SK-N-MC (cell line): Measurements from ENCODE around the gene RIPOR1.

Experiments
- DNase-seq: peaks from one replicate; pipeline ENCODE4 v3.0.0-alpha.2; 2011; ENCODE audit warnings: low read depth, low spot score
- H3K27ac ChIP-seq: fragments of 200-600 bp; sonication (generic); 2 replicates; pipeline ENCODE4 v1.5.1; 2016; ENCODE audit warnings: mixed run types
- H3K36me3 ChIP-seq: fragments of 200-600 bp; sonication (generic); 2 replicates; pipeline ENCODE4 v1.6.1; 2017; ENCODE audit warnings: antibody characterized with exemption, low read length, mixed read lengths; ENCODE audit not compliant: insufficient read depth
- H3K4me3 ChIP-seq: fragments of 200-600 bp; sonication (generic); 2 replicates; pipeline ENCODE4 v1.5.1; 2016
- H3K9ac ChIP-seq: fragments of 200-600 bp; sonication (generic); 2 replicates; pipeline ENCODE4 v1.8.0; 2017; ENCODE audit warnings: mixed run types, mixed read lengths; ENCODE audit not compliant: insufficient read length
- H3K9me3 ChIP-seq: fragments of 200-600 bp; sonication (generic); 2 replicates; pipeline ENCODE4 v1.6.1; 2017; ENCODE audit warnings: low read depth, mild to moderate bottlenecking, antibody characterized with exemption, low read length, moderate library complexity, mixed read lengths
- EZH2 ChIP-seq: fragments of 200-600 bp; sonication (generic); IDR thresholded peaks from one replicate; pipeline ENCODE4 v1.6.1; 2017; ENCODE audit warnings: antibody characterized with exemption
- FOXP2 ChIP-seq: optimal IDR thresholded peaks from 2 replicates; pipeline ENCODE3; 2011; ENCODE audit warnings: mild to moderate bottlenecking, moderate library complexity; ENCODE audit not compliant: insufficient read depth; ENCODE audit errors: extremely low read length, control extremely low read depth
- POLR2AphosphoS5 ChIP-seq: IDR thresholded peaks from 2 replicates; pipeline ENCODE4 v1.6.1; 2012; ENCODE audit warnings: mild to moderate bottlenecking, low read depth, low read length, borderline replicate concordance

Gene RIPOR1

DNA sequence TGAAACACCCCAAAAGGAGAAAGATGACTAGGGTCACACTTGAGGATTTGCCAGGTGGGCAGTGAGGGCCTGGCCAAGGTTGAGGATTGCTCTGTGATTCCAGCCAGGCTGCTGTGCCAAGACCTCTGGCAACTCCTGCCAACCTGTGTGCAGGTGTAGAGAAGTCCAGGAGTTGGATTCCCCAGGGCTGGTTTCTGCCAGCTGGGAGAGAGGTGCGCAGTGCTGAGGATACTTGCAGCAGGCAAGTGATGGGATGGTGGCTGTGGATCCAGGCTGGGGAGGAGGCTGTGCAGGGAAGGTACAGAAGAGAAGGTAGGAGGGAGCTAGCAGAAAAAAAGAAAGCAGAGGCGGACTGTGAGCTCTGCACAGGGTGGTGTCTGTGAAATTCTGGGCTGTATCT lies 6.6 kb downstream of the RIPOR1 start:
- Histone ChIP-seq H3K4me3 (no peak overlapping the region), H3K27ac (no peak overlapping the region), H3K9me3 (no peaks in the 10 kb centered on the region), H3K9ac (no peak overlapping the region), H3K36me3 (no peaks in the 10 kb centered on the region)
- TF ChIP-seq FOXP2 (no peak), POLR2AphosphoS5 (no peak), EZH2 (no peak)
- DNase-seq, result no peak

DNA sequence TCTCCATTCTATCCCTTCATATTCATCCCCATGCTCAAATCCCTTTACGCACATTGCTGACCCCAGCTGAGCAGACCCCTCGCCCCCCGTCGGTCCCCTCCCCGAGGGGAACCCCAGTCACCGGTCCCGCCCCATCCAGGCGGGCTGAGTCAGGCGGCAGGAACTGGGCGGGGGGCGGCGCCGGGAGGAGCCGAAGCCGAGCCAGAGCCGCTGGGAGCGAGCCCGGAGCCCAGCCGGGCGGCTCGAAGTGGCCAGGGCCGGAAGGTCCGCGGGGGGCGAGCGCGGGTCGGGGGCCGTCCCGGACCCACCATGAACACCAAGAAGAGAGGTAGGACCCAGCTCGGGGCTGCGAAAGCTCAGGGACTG lies 8.6 kb downstream of the RIPOR1 start:
- H3K9me3 ChIP-seq, result no peaks in the 10 kb centered on the region
- DNase-seq, result no peak
- no peaks in the 10 kb centered on the region for H3K36me3 ChIP-seq
- H3K27ac ChIP-seq, result no peak overlapping the region
- TF ChIP-seq EZH2 (no peak), FOXP2 (no peak), POLR2AphosphoS5 (no peak)
- H3K4me3 ChIP-seq, result peak overlapping the region; percentile 73
- H3K9ac ChIP-seq, result no peak overlapping the region

DNA sequence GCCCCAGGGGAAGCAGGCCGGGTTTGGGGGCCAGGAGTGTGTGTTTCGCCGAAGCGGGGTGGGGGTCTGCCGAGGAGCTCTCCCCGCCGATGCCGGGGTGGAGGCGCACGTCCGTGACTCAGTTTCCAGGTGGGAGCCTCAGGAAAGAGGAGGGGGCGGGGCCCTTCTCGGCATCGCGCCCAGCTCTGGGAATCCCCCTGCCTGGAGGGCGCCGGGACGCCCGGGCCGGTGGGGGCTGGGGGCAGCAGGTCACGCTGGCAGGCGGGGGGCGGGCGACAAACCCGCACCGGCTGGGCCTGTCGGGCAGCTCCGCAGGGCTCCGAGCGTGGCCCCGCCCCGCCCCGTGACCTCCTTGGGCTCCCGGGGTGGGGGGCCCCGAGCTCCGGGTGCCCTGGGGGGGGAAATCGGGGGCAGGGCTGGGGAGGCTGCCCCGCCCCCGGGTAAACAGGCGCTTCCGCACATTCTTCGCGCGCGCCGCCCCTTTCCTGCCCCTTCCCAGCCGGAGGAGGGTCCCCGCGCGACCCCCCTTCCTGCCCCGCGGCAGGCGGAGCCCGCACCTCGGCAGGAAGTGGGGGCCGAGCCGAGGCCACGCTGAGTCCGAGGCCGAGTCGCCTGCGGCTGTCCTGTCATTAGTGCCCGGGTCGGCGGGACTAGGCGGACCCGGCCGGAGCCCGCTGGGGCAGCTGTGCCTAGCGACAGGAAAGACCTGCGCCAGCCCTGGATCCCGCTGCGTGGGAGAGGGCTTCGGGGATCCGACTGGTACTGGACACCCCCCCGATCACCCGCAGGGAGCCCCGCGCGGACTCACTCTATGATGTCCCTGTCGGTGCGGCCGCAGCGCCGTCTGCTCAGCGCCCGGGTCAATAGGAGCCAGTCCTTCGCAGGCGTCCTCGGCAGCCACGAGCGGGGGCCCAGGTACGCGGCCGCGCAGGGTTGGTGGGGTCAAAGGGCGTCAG lies 9.3 kb downstream of the RIPOR1 start:
- Histone ChIP-seq H3K27ac (no peak overlapping the region), H3K9me3 (no peaks in the 10 kb centered on the region), H3K9ac (no peak overlapping the region), H3K4me3 (peak overlapping the region; percentile 73), H3K36me3 (no peaks in the 10 kb centered on the region)
- no peak for DNase-seq
- TF ChIP-seq POLR2AphosphoS5 (no peak), EZH2 (no peak), FOXP2 (no peak)

DNA sequence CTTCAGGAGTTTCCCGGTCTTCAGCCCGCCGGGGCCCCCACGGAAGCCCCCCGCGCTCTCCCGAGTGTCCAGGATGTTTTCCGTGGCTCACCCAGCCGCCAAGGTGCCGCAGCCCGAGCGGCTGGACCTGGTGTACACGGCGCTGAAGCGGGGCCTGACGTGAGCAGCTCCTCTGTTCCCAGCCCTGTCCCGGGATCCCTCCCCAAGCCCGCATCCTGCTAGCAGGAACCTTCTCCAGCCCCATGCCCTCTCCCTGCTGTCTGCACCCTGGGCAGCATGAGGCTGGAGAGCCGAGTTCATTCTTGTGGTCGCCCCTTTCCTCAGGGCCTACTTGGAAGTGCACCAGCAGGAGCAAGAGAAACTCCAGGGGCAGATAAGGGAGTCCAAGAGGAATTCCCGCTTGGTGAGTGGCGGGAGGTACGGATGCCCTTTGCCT lies 10.1 kb downstream of the RIPOR1 start:
- no peak for DNase-seq
- no peaks in the 10 kb centered on the region for H3K36me3 ChIP-seq
- no peak overlapping the region for H3K4me3 ChIP-seq
- H3K9me3 ChIP-seq, result no peaks in the 10 kb centered on the region
- TF ChIP-seq POLR2AphosphoS5 (no peak), EZH2 (no peak), FOXP2 (no peak)
- H3K27ac ChIP-seq, result no peak overlapping the region
- H3K9ac ChIP-seq, result no peak overlapping the region

DNA sequence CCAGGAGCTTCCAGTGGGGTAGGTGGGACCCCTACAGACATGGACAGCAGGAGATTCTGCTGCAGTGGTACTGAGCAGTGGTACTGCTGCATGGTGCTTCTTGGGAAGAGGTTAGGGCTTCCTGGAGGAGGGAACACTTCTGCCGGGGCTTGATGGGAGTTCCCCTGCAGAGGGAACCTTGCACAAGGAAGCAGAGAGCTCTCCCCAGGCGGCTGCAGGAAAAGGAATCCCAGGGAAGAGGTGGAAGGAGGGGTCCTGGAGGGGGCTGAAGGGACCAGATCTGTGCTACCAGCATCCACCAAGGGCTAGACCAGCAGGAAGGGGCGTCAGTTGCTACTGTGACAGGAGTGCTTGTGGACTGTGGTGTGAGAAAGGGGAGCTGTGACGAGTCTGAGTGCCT lies 10.6 kb downstream of the RIPOR1 start:
- Histone ChIP-seq H3K36me3 (no peaks in the 10 kb centered on the region), H3K27ac (no peak overlapping the region), H3K9me3 (no peaks in the 10 kb centered on the region), H3K9ac (no peak overlapping the region), H3K4me3 (no peak overlapping the region)
- no peak for TF ChIP-seq POLR2AphosphoS5
- no peak for TF ChIP-seq FOXP2
- TF ChIP-seq EZH2, result no peak
- no peak for DNase-seq

DNA sequence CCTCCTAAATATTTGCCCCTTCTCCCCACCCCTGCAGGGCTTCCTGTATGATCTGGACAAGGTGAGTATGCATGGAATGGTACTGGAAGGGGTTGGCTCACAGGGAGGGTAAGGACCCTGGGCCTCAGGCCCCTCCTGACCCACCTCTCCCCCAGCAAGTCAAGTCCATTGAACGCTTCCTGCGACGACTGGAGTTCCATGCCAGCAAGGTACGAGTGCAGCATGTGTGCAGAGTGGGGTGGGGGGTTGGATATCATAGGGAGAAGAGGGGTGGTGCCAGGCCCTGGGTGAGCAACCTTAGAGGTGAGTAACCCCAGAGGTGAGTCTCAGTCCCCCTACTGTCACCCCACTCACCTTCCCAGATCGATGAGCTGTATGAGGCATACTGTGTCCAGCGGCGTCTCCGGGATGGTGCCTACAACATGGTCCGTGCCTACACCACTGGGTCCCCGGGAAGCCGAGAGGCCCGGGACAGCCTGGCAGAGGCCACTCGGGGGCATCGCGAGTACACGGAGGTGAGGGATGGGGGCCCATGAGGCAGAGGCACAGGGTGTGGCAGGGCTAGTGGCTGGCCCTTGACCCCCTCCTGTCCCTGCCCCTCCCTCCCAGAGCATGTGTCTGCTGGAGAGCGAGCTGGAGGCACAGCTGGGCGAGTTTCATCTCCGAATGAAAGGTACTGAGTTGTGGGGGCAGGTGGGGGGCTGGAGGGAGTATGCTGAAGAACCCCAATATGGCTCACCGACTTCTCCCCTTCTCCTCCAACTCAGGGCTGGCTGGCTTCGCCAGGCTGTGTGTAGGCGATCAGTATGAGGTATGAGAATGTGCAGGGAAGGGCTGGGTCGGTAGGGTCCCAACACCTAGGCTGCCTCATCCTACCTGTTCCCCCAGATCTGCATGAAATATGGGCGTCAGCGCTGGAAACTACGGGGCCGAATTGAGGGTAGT lies 11.3 kb downstream of the RIPOR1 start:
- Histone ChIP-seq H3K4me3 (no peak overlapping the region), H3K27ac (no peak overlapping the region), H3K9ac (no peak overlapping the region), H3K36me3 (no peaks in the 10 kb centered on the region), H3K9me3 (no peaks in the 10 kb centered on the region)
- TF ChIP-seq POLR2AphosphoS5 (no peak), FOXP2 (no peak), EZH2 (no peak)
- DNase-seq, result no peak

DNA sequence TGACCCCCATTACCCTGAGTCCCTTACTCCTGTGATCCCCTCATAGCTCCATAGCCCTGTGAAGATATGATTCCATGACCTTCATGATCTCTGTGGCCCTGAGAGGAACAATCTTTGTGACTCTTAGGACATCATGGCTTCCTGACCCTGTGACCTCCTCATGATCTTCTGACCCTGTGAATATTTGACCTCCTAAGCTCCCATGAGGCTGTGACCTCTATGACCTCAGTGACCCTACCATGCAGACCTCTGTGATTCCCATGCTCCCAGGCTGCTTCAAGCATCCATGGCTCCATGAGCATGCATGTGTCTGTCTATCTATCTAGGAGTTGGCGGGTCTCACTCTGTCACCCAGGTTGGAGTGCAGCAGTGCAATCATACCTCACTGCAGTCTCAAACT lies 12.1 kb downstream of the RIPOR1 start:
- no peak overlapping the region for H3K9ac ChIP-seq
- H3K27ac ChIP-seq, result no peak overlapping the region
- DNase-seq, result no peak
- no peak overlapping the region for H3K4me3 ChIP-seq
- no peaks in the 10 kb centered on the region for H3K36me3 ChIP-seq
- TF ChIP-seq EZH2 (no peak), POLR2AphosphoS5 (no peak), FOXP2 (no peak)
- no peaks in the 10 kb centered on the region for H3K9me3 ChIP-seq

DNA sequence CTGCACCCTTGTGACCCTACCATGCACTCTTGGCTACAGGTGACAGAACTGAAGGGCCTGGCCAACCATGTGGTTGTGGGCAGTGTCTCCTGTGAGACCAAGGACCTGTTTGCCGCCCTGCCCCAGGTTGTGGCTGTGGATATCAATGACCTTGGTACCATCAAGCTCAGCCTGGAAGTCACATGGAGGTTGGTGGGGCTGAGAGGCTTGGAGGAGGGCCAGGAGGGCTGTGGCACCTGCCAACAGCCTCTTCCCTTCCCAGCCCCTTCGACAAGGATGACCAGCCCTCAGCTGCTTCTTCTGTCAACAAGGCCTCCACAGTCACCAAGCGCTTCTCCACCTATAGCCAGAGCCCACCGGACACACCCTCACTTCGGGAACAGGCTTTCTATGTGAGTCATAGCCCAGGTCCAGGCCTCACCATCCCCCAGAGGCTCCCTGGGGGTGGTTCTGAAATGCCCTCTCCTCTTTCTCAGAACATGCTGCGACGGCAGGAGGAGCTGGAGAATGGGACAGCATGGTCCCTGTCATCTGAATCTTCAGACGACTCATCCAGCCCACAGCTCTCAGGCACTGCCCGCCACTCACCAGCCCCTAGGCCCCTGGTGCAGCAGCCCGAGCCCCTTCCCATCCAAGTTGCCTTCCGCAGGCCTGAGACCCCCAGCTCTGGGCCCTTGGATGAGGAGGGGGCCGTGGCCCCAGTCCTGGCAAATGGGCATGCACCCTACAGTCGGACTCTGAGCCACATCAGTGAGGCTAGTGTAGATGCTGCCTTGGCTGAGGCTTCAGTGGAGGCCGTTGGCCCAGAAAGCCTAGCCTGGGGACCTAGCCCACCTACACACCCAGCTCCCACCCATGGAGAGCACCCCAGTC lies 13.0 kb downstream of the RIPOR1 start:
- DNase-seq, result no peak
- H3K9ac ChIP-seq, result no peak overlapping the region
- no peaks in the 10 kb centered on the region for H3K36me3 ChIP-seq
- no peak overlapping the region for H3K4me3 ChIP-seq
- TF ChIP-seq POLR2AphosphoS5, result no peak
- TF ChIP-seq FOXP2, result no peak
- no peak for TF ChIP-seq EZH2
- H3K27ac ChIP-seq, result no peak overlapping the region
- H3K9me3 ChIP-seq, result no peaks in the 10 kb centered on the region
